DMS79 (cell line): ENCODE results near the gene SLC4A2.

Source experiments
- DNase-seq: peaks from one replicate; lab custom pipeline; 2025; lab: John Stamatoyannopoulos, UW

Gene SLC4A2

GRCh38 chr7:151064454-151064853 lies 5.1 kb downstream of the SLC4A2 start:
- DNase-seq: no peak

DNA sequence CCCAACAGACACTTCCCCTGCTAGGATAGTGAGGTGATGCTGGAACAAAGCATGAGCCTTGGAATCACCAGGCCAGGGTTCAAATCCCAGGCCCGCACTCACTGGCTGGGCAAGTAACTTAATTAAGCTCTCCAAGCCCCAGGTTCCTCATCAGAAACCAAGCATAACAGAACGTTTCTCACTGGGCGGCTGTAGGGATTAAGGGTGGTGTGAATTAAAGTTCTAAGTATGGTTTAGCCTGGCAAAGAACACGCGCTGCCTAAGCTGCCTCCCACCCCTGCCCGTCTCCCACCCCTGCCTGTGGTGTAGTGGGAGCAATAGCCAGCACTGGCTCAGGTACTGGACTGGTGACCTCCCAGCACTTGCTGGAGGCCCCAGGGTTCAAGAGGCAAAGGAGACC lies 5.6 kb downstream of the SLC4A2 start:
- no peak for DNase-seq

DNA sequence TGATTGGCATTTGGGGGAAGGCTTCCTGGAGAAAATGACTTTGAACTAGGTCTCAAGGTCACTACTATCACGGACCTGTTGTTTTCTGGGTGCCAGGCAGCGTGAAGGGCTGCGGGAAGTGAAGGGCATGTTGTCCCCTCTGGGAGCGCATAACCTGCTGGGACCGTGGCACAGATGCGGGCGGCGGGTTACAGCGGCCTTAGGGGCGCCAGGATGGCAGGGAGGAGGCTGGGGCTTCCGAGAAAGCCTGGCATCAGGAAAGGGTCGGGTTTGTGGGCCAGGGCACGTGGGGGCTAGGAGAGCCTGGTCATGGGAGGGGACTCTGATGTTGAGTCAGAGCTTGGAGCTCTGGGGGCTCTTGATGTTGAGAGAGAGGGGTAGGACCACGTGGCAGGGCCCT lies 6.1 kb downstream of the SLC4A2 start:
- no peak for DNase-seq

- no peak for DNase-seq
Observed at GRCh38 chr7:151066273-151066974, 7.0 kb downstream of the SLC4A2 start.

DNA sequence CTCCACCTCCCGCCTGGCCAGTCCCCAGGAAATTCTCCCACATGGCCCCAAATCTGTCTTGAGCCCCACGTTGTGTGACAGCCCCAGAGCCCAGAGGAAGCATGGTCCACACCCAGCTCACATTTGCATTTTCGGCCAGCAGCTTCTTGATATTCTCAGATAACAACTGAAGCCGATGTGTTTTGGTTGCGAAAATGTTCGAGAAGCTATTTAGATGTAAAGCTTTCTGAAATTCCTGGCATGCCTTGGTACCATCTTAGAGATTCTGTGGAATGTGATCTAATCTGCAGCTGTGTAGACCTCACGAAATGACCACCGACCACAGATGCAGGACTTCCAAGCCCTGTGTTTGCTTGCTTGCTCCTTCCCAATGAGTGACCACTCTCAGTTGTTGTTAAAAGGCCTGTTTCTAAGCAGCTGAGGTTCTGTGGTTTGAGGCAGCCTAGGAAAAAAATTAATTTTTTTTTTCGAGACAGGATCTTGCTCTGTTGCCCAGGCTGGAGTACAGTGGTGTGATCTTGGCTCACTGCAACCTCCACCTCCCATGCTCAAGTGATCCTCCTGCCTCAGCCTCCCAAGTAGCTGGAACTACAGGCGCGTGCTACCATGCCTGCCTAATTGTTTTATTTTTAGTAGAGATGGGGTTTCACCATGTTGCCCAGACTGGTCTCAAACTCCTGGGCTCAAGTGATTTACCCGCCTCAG lies 8.8 kb downstream of the SLC4A2 start:
- no peak for DNase-seq

- DNase-seq: no peak
Observed at GRCh38 chr7:151069841-151070573, 10.6 kb downstream of the SLC4A2 start.

GRCh38 chr7:151070574-151070960 lies 11.2 kb downstream of the SLC4A2 start:
- no peak for DNase-seq

DNA sequence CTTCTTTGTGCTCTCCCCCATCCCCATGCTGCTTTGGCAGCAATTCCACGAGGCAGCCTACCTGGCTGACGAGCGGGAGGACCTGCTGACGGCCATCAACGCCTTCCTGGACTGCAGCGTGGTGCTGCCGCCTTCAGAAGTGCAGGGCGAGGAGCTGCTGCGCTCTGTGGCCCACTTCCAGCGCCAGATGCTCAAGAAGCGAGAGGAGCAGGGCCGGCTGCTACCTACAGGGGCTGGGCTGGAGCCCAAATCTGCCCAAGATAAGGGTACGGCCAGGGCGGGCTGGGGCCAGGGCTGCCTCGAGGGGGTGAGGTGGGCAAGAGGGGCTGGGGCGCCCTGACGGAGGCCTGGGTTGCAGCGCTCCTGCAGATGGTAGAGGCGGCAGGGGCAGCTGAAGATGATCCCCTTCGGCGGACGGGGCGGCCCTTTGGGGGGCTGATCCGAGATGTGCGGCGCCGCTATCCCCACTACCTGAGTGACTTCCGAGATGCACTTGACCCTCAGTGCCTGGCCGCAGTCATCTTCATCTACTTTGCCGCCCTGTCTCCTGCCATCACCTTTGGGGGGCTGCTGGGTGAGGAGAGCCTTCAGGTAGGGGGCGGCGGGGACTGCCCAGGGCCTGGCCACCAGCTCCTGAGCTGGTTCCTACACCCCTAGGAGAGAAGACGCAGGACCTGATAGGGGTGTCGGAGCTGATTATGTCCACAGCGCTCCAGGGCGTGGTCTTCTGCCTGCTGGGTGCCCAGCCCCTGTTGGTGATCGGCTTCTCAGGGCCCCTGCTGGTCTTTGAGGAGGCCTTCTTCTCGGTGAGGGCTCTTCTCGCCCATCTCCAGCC lies 11.9 kb downstream of the SLC4A2 start:
- no peak for DNase-seq

DNA sequence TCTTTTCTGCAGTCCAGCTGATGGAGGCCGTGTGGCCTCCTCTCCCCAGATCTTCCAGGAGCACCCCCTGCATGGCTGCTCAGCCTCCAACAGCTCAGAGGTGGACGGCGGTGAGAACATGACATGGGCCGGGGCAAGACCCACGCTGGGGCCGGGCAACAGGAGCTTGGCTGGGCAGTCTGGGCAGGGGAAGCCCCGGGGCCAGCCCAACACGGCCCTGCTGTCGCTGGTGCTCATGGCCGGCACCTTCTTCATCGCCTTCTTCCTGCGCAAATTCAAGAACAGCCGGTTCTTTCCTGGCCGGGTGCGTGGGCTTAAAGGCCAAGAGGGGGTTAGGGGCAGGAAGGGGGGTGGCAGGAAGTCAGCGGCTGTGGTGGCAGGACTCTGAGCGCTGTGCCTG lies 14.6 kb downstream of the SLC4A2 start:
- no peak for DNase-seq

GRCh38 chr7:151074817-151075661 lies 15.7 kb downstream of the SLC4A2 start:
- no peak for DNase-seq

- DNase-seq: no peak
Observed at GRCh38 chr7:151075662-151075971, 16.2 kb downstream of the SLC4A2 start.

DNA sequence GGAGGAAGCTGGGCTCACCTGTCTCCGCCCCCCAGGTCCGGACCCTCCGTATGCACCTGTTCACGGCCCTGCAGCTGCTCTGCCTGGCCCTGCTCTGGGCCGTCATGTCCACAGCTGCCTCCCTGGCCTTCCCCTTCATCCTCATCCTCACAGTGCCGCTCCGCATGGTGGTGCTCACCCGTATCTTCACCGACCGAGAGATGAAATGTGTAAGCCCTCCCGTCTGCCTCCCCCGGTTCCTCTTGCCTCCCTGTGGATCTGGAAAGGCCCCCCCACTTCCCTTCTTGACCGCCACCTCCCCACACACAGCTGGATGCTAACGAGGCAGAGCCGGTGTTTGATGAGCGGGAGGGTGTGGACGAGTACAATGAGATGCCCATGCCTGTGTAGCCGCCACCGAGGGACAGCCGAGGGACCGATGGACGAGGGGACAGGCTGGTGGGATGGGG lies 16.6 kb downstream of the SLC4A2 start:
- DNase-seq: no peak

- DNase-seq: no peak
Observed at GRCh38 chr7:151076863-151077704, 17.7 kb downstream of the SLC4A2 start.

GRCh38 chr7:151077705-151078232 lies 18.4 kb downstream of the SLC4A2 start:
- DNase-seq: no peak

GRCh38 chr7:151078233-151079040 lies 19.0 kb downstream of the SLC4A2 start:
- no peak for DNase-seq

- no peak for DNase-seq
Observed at GRCh38 chr7:151079199-151079910, 20.0 kb downstream of the SLC4A2 start.

- DNase-seq: no peak
Observed at GRCh38 chr7:151080067-151080521, 20.7 kb downstream of the SLC4A2 start.

DNA sequence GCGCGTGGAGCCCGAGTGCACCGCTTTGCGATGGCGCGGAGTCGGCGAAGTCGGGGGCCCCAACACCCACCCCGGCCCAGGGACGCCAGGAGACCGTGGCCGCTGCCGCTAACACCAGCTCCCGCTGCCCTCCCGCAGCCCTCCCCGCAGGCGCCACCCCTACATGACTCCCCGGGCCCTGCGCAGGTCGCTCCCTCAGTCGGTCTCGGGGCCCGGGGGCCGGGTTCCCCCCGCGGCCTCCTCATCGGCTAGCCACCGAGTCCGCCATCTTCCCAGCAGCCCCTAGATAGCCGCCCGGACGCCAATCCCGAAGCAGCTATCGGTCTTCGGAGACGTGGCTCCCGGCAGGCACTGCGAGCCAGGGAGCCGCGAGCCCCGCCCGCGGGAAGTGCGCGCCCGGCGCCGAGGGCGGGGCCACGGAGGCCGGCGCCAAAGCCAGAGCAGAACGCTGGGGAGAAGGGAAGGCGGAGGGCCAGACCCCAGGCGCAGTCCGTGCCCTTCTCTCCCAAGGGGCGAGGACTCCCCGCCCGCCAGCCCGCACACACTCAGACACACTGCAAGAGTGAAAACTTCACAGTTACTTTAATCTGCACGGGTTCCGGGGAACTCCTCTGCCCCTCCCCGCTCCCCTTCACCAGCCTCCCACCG lies 21.3 kb downstream of the SLC4A2 start, which contains the start of gene FASTK:
Gene FASTK, minus strand, starts transcription at position 288 of the 648 bp plus-strand sequence. Its CDS starts 43 bp downstream, at position 245.
- peak; percentile 59 for DNase-seq
